GM19468 (cell line): ENCODE data around the gene KIF5A.
"Not testable (repeated sequence)": the region's sequence is repeated elsewhere in the genome, so short reads cannot be mapped to it uniquely, and the experiment has no call there.

Source experiments
- ATAC-seq: cut with Tn5 transposase; IDR thresholded peaks from one replicate; pipeline ENCODE4 v1.9.1; 2021; ENCODE audit warnings: mild to moderate bottlenecking, moderate library complexity, moderate number of reproducible peaks; ENCODE audit not compliant: unreplicated experiment; ENCODE audit errors: extremely low read depth

Gene KIF5A

GRCh38 chr12:57549909-57550640, at the start of gene KIF5A:
Gene KIF5A, plus strand, starts transcription at chr12:57550044. Its CDS starts 228 bp downstream, at chr12:57550272.
- no peak for ATAC-seq

GRCh38 chr12:57500213-57500612, 49.6 kb upstream of the KIF5A start:
- ATAC-seq = no peak

DNA sequence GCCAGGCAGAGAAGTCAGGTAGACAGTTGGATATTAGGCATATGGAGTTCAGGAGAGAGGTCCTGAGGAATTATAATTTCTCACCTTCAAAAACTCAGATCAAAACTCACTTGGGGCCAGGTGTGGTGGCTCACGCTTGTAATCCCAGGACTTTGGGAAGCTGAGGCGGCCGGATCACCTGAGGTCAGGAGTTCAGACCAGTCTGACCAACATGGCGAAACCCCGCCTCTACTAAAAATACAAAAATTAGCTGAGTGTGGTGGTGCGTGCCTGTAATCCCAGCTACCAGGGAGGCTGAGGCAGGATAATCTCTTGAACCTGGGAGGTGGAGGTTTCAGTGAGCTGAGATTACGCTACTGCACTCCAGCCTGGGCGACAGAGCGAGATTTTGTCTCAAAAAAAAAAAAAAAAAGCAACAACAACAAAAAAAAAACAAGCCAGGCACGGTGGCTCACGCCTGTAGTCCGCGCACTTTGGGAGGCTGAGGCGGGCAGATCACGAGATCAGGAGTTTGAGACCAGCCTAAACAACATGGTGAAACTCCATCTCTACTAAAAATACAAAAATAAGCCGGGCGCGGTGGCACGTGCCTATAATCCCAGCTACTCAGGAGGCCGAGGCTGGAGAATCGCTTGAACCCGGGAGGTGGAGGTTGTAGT, 47.4 kb upstream of the KIF5A start:
- ATAC-seq = not testable (repeated sequence)

- not testable (repeated sequence) for ATAC-seq
These were observed 43.3 kb upstream of the KIF5A start for GRCh38 chr12:57506541-57506940.

DNA sequence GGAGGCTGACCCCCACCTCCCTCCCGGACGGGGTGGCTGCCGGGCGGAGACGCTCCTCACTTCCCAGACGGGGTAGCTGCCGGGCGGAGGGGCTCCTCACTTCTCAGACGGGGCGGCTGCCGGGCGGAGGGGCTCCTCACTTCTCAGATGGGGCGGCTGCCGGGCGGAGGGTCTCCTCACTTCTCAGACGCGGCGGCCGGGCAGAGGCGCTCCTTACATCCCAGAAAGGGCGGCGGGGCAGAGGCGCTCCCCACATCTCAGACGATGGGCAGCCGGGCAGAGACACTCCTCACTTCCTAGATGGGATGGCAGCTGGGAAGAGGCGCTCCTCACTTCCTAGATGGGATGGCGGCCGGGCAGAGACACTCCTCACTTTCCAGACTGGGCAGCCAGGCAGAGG, 42.0 kb upstream of the KIF5A start:
- not testable (repeated sequence) for ATAC-seq

DNA sequence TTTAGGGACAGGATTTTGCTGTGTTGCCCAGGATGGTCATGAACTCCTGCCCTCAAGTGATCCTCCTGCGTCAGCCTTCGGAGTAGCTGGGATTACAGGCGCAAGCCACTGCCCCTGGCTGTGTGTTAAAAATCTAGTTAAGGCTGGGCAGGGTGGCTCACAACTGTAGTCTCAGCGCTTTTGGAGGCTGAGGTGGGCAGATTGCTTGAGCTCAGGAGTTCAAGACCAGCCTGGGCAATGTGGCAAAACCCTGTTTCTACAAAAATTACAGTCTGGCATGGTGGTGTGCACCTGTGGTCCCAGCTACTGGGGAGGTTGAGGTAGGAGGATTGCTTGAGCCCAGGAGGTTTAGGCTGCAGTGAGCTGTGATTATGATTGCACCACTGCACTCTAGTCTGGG, 38.7 kb upstream of the KIF5A start:
- ATAC-seq = no peak

DNA sequence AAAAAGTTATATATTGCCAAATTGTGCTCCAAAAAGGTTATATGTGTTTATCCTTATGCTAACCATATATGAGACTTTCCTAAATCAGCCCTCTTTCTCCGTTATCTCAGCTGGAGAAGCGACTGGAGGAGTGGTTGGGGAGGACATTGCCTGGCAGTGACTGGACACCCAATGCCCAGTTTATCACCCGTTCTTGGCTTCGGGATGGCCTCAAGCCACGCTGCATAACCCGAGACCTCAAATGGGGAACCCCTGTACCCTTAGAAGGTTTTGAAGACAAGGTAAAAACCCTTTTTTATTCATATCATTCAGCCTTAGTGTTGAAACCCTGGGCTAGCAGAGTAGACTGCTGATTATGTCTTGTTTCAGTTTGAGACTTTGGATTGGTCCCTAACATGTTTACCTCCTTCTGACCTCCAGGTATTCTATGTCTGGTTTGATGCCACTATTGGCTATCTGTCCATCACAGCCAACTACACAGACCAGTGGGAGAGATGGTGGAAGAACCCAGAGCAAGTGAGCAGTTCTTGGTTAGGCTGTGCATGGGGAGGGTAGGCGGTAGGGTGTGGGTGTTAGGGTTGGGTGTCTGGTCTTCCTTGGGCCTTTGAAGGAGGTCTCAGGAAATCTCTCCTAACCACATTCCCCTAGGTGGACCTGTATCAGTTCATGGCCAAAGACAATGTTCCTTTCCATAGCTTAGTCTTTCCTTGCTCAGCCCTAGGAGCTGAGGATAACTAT, 38.1 kb upstream of the KIF5A start:
- ATAC-seq = no peak

GRCh38 chr12:57512665-57513064, 37.2 kb upstream of the KIF5A start:
- no peak for ATAC-seq

DNA sequence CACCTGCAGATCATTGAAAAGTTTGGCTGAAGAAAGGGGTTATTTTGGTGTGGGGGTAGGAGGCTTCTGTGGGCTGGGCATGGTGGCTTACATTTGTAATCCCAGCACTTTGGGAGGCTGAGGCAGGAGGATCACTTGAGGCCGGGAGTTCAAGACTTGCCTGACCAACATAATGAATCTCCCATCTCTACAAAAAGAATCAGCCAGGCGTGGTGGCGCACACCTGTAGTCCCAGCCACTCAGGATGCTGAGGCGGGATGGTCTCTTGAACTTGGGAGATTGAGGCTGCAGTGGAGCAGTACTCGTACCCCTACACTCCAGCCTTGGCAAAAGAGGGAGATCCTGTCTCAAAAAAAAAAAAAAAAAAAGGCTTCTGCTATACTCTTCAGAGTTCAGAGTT, 36.6 kb upstream of the KIF5A start:
- no peak for ATAC-seq

- not testable (repeated sequence) for ATAC-seq
These were observed 36.2 kb upstream of the KIF5A start for GRCh38 chr12:57513677-57514076.

DNA sequence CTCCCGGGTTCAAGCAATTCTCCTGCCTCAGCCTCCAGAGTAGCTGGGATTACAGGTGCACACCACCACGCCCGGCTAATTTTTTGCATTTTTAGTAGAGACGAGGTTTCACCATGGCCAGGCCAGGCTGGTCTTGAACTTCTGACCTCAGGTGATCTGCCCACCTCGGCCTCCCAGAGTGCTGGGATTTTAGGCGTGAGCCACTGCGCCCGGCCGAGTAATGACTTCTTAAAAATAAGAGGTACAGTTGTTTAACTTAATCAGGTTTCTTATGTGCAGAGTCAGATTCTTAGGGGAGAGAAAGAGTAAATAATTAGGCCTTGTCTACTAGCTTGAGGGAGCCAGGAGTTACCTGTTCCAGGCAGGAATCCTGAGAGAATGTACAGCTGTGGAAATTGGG, 35.6 kb upstream of the KIF5A start:
- ATAC-seq = not testable (repeated sequence)

GRCh38 chr12:57514720-57515407, 35.0 kb upstream of the KIF5A start:
- no peak for ATAC-seq

GRCh38 chr12:57515408-57515933, 34.4 kb upstream of the KIF5A start:
- ATAC-seq = no peak

DNA sequence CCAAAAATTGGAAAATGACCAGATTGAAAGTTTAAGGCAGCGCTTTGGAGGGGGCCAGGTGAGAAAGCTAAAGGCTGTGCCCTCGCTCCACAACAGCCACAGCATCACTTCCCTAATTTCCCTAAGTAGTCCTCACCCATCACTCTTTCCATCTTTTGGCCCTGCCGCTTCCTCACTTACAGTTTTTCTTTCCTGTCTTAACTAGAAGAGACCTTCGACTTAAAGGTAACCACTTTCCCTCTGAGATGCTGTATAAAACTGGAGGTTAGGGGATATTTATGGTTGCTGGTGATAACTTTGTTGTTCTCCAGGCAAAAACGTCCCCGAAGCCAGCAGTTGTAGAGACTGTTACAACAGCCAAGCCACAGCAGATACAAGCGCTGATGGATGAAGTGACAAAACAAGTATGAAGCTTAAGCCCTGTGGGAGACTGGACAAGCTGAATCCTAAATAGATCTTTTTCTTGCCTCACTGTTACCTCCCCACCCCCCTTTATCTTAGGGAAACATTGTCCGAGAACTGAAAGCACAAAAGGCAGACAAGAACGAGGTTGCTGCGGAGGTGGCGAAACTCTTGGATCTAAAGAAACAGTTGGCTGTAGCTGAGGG, 33.8 kb upstream of the KIF5A start:
- ATAC-seq = no peak

GRCh38 chr12:57516617-57517153, 33.2 kb upstream of the KIF5A start:
- ATAC-seq = no peak

DNA sequence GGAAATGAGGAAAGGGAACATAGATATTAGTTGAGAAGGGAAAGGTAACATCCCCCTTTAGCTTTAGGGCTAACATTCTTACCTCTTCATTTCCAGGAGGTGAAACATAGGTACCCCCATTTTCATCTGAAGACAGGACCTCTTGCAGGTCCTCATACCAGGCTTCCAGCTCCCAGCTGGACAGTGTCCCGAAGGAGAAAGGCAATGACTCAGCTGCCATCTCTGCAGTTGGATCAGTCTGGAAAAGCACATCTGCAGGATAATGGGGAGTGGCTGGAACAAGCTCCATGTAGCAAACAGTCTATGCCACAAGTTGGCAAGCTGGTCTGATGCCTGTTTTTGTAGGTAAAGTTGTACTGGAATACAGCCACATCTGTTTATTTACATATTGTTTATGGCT, 32.7 kb upstream of the KIF5A start:
- no peak for ATAC-seq

GRCh38 chr12:57517718-57518117, 32.1 kb upstream of the KIF5A start:
- ATAC-seq = not testable (repeated sequence)

GRCh38 chr12:57518176-57518919, 31.5 kb upstream of the KIF5A start:
- no peak for ATAC-seq
